Non-pigmented ciliary epithelial cell (primary cell): Measurements from ENCODE around the gene MUCL1.
"Not testable (repeated sequence)": the region's sequence is repeated elsewhere in the genome, so short reads cannot be mapped to it uniquely, and the experiment has no call there.

ENCODE experiments used
- DNase-seq: peaks from one replicate; pipeline ENCODE4 v3.0.0-alpha.2; 2010; ENCODE audit warnings: low read depth

The MUCL1 gene

GRCh38 chr12:54853933-54854538, at the start of gene MUCL1:
Gene MUCL1, plus strand, starts transcription at chr12:54854516. Its CDS starts 67 bp downstream, at chr12:54854583.
- DNase-seq, result peak; percentile 52

GRCh38 chr12:54821676-54822075, 32.6 kb upstream of the MUCL1 start:
- DNase-seq, result no peak

GRCh38 chr12:54824402-54824801, 29.9 kb upstream of the MUCL1 start:
- no peak for DNase-seq

GRCh38 chr12:54829511-54829910, 24.8 kb upstream of the MUCL1 start:
- no peak for DNase-seq

- DNase-seq, result no peak
These were observed 24.1 kb upstream of the MUCL1 start for GRCh38 chr12:54830199-54830598.

GRCh38 chr12:54831631-54832030, 22.7 kb upstream of the MUCL1 start:
- no peak for DNase-seq

- no peak for DNase-seq
These were observed 14.0 kb upstream of the MUCL1 start for GRCh38 chr12:54840244-54840865.

GRCh38 chr12:54857406-54857805, 3.1 kb downstream of the MUCL1 start:
- DNase-seq, result no peak

GRCh38 chr12:54858562-54858961, 4.2 kb downstream of the MUCL1 start:
- DNase-seq, result no peak

- no peak for DNase-seq
These were observed 5.2 kb downstream of the MUCL1 start for GRCh38 chr12:54859502-54859901.

GRCh38 chr12:54861927-54862326, 7.6 kb downstream of the MUCL1 start:
- DNase-seq, result no peak

GRCh38 chr12:54863948-54864618, 9.8 kb downstream of the MUCL1 start:
- no peak for DNase-seq

GRCh38 chr12:54865683-54866324, 11.5 kb downstream of the MUCL1 start:
- DNase-seq, result no peak

GRCh38 chr12:54868690-54869089, 14.4 kb downstream of the MUCL1 start:
- no peak for DNase-seq

GRCh38 chr12:54870048-54870447, 15.7 kb downstream of the MUCL1 start:
- no peak for DNase-seq

- no peak for DNase-seq
These were observed 16.3 kb downstream of the MUCL1 start for GRCh38 chr12:54870617-54871016.

GRCh38 chr12:54879150-54879549, 24.8 kb downstream of the MUCL1 start:
- no peak for DNase-seq

- DNase-seq, result no peak
These were observed 25.3 kb downstream of the MUCL1 start for GRCh38 chr12:54879579-54879978.

GRCh38 chr12:54882079-54882478, 27.8 kb downstream of the MUCL1 start:
- no peak for DNase-seq

- DNase-seq, result not testable (repeated sequence)
These were observed 28.3 kb downstream of the MUCL1 start for GRCh38 chr12:54882597-54882996.

- DNase-seq, result not testable (repeated sequence)
These were observed 34.1 kb downstream of the MUCL1 start for GRCh38 chr12:54888428-54888827.

GRCh38 chr12:54890339-54890738, 36.0 kb downstream of the MUCL1 start:
- DNase-seq, result no peak
